NCI-H774 (cell line): ENCODE results near the gene SYT14.
A peak's percentile ranks its signal among the peaks of the same experiment; 100 is the strongest.

Experiments used
- DNase-seq: peaks from one replicate; lab custom pipeline; 2025; lab: John Stamatoyannopoulos, UW

SYT14 gene

DNA sequence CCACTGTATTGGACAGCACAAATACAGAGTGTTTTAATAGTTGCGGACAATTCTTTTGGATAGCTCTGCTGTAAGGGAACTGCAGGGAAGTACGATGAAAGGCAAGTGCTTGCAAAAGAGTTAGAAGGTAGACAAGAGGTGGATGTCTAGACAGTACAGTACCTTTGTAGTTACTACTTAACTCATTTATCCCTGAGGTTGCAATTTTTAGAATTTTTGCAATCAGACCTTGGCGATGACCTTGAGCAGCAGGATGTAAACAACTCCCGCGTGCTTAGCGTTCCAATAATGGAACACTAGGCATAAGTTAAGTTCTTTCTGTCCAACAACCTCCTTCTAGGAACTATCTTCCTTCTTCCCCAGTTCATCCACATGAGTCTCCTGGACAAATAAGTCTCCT lies 1.9 kb upstream of the SYT14 start:
- no peak for DNase-seq

DNA sequence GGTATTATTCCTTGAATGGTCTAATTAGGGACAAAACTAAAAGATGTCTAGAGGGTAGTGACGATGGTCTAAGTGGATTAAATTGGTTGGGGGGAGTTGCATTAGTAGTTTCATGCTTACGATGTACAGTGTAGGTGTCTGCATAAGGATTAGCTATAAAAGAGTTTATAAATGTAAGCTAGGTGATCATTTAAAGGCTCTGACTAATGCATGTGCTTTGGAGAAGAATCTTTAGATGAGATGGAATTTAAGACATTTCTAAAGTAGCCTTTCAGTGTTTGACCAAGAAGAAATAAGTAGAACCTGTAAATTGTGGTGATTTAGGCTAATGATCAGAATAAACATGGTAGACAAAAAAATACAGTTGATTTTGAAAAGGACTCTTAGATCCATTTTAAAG lies 7.4 kb downstream of the SYT14 start:
- no peak for DNase-seq

DNA sequence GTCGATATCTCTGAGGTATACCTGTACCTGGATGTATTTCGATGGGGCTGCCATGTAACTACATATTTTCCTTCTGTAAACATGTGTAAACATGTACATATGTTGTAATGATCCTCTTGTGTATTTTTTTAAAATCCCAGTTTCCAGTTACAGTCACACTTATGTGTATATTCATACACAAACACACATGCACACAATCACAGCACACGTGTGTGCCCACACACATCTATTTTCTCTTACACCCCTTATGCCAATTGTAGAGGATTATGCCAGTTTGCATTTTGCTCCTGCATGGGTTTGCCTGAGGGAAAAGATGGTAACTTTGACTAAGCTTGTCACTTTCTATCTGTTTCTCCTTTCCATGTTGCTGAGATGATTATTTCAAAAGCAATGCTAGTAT lies 10.1 kb downstream of the SYT14 start:
- no peak for DNase-seq

GRCh38 chr1:209956116-209956515 lies 18.1 kb downstream of the SYT14 start:
- DNase-seq: no peak

GRCh38 chr1:209959623-209960022 lies 21.6 kb downstream of the SYT14 start:
- DNase-seq: no peak

- DNase-seq: no peak
Measured at GRCh38 chr1:209960926-209961325, 22.9 kb downstream of the SYT14 start.

DNA sequence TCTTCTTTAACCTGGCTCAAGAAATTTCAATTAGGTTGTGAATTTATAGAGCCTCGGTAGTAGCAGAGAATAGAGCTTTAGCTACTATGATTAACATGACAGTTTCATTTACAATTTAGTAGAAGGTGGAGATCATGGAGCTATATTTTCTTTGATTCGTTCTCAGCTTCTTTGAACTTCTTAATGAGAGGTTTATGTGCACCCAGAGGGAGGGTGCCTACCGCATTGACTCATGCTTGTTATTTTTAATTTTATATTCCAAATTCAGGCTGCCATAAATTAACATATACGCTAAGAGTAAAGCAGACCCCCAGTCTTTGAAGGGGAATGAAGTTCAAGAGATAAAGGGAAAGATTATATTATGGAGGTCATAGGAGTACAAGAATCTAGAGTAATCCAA lies 24.4 kb downstream of the SYT14 start:
- DNase-seq: no peak

DNA sequence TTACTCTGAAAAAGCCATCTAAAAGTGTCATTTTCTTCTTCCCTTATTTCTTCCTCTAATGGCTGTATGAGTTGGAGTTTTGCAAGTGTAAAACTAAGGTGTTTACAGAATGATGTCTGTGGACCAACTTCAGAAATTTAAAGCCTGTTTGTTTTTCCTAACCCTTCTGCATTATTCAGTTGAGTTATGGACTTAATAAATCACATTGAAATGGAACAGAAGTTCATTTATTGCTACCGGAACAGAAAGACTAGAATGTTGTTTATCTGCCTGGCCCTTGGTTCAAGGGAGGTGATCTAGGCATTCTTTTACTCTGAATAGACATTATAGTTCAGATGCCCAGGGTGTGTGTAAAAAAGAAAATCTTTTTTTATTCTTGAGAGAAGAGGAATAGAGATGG lies 24.8 kb downstream of the SYT14 start:
- no peak for DNase-seq

GRCh38 chr1:209965996-209966395 lies 28.0 kb downstream of the SYT14 start:
- no peak for DNase-seq

- DNase-seq: peak; percentile 35
Measured at GRCh38 chr1:209978721-209979120, 40.7 kb downstream of the SYT14 start.

DNA sequence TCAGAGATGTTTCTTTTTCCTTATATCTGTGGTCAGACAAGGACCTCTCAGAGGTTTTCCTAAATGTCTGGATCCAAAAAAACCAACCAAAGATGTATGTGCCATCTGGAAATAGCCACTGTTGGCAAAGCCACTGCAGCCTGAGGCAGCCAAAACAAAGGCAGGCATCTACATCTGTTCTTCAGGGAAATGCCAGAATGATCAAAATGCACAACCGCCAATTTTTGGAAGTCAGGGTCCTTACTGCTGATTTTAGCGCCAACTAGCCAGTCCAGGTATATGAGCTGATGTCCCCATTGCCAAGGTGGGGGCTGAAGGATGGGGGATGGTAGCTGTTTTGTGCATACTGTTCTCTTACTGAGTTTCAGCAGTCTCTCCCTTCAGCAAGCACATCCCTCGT lies 45.9 kb downstream of the SYT14 start:
- DNase-seq: no peak

DNA sequence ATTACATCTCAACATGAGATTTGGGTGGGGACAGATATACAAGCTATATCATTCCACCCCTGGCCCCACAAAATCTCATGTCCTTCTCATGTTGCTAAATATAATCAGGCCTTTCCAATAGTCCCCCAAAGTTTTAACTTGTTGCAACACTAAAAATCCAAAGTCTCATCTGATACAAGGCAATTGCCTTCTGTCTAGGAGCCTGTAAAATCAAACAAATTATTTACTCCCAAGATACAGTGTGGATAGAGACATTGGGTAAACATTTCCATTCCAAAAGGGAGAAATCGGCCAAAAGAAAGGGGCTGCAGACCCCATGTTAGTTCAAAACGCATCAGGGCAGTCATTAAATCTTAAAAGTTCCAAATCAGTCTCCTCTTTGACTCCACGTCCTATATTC lies 47.0 kb downstream of the SYT14 start:
- DNase-seq: no peak

DNA sequence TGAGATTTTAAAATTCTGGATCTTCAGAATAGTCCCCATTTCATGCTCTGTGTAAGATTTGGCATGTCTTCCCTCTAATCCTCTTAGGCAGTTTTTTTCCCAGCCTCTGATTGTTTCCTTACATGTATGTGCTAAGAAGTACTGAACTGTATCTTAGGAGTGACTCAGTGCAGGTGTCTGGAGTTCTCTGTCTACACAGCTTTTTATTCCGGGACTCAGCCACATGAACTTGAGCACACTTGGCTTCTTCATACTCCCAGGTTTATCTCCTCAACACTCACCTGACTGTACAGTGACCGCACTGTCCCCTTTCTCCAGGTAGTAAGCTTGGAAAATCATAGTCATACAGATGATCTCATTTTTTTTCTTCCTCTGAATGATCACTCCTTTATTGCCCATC lies 50.7 kb downstream of the SYT14 start:
- no peak for DNase-seq

- DNase-seq: peak; percentile 6
Measured at GRCh38 chr1:209989525-209989924, 51.5 kb downstream of the SYT14 start.

DNA sequence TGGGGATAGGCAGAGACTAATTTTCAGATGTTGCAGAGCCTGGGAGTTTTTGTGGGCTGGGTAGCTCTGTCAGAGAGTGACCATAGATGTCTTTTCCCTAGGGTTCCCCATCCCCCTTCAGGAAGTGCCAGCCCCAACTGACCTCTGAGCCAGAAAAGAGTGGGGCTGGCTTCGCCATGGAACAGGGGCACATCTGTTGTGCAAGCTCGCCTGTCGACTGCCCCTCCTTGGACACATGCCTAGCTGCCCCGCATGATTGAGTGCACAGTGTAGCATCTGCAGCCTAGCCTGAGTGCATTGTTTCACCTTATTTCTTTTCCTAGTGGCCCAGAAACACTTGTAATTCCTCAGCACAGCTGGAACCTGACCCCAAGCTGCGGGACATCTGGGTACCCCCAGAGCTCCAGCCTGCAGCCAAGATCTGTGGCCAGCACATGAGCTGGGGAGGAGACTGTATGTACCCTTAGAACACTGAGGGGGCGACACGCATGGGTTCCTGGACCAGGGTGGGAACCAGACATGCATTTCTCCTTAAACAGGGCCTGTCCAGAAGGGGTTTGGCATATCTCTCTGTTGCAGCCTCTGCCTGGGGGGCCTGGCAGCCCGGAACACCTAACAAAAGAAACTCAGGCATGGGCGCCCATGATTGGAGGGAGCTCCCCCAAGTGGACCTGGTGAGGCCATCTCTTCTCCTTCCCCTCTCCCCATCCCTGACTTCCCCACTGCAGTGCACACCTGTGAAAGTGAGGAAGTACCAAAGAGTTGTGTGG lies 55.2 kb downstream of the SYT14 start:
- no peak for DNase-seq

- no peak for DNase-seq
Measured at GRCh38 chr1:209996348-209996747, 58.3 kb downstream of the SYT14 start.

GRCh38 chr1:209999005-209999404 lies 61.0 kb downstream of the SYT14 start:
- DNase-seq: no peak

GRCh38 chr1:210001751-210002150 lies 63.7 kb downstream of the SYT14 start:
- DNase-seq: no peak

DNA sequence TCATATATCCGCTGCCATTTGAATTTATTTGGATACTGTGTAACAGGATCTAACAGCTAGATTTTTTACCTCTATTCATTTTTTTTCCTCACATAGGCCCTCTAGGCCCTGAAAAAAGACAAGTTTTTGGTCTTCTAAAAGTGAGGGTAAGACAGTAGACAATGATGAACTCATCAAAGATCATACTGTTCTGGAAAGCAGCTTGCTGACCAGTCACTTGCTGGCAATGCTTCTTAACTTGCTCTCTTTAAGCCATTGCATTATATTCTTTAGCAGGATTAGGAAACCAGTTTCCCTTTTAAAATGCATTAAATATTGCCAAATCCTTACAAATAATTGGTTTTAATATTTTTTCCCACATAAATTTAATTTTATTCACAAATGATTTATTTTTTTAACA lies 65.5 kb downstream of the SYT14 start:
- no peak for DNase-seq

DNA sequence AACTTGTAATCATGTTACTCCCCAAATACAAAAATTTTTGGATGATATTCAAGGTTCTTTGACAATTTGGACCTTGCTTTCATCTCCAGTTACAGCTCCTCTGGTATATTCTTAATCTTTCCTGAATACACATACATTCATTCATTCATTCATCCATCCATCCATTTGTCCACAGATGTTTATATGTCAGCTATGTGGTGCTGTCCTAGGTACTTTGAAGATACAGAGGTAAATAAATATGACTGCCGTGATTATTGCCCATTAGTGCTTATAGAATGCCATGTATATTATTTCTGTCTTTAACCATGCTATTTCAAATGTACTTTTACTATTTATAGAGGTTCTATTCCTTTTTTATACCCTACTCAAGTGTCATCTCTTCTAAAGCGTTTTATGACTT lies 72.1 kb downstream of the SYT14 start:
- no peak for DNase-seq

DNA sequence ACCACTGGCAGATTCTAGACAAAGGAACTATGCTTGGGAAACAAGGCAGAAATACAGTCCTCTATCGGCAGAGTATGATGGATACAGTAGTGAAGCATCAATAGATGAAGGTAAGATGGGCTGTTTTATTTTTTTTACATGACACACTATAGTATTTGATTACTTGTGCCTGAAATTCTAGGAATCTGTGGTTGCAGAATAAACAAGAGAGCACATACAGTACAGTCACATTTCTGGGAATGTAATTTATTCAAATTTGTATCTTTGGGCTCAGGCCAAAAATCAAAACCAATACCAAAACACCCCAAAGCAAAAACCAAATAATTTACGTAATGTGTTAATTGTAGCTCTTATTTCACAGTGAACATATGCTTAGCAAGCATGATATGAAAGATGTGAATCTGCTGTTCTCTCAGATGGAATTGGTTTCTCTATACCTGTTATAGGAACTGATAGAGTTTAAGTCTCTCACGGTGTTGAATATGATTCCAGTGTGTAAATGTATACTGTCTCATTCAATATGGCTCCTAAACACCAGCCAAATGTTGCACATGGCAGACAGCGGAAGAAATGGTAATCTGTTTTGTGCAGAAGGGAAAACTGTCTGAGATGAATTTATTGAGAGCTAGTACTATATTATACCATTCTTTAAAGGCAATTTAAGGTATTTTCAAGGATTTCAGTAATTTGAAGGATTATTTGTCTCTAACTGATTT lies 83.3 kb downstream of the SYT14 start:
- DNase-seq: no peak

DNA sequence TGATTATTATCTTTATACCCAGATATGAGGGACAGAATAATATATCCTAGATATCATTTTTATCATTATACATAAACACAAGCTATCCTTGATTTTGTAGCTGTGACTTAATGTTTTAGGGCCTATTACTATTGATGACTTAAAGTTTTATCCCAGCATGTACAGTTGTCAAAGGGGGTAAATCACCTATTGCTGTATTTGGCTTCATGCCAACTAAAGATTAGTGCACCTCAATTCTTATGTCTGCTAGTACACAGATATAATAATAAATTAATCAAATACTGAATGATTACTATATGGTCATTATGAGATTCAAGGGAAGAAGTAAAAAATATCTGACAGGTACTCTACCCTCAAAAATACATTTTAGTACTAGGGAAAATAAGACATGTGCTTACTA lies 84.0 kb downstream of the SYT14 start:
- no peak for DNase-seq

GRCh38 chr1:210024282-210024681 lies 86.3 kb downstream of the SYT14 start:
- no peak for DNase-seq

DNA sequence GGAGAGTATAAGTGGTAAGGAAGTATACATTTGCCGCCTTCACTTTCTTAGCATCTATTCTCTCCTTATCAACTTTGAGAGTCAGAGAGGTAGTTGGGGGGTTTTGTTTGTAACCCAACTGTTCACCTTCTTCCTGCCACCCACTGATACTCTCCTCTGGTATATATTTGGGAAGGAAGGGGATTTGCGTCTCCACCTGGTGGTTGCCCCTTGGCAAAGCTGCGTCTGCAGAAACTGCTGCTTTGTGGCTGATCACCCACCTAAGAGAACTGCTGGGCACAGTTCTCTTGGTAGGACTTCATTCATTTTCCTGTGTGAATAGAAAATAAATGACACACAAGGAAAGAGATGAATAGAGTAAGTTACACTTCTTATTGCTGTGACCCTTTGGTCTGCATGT lies 87.0 kb downstream of the SYT14 start:
- DNase-seq: no peak
